Measurements from ENCODE around the gene ISCU.

GRCh38 chr12:108559007-108559655 is 3.3 kb upstream of the ISCU start:
- TF ChIP-seq CTCF (conservative IDR thresholded peaks at IDR 0.05 in 1 of 2, IDR thresholded peaks at IDR 0.05 in 1 of 2; ENCODE audit: low read depth in 1 of 2, low read length in 2 of 2), result no peak
- TF ChIP-seq EZH2 (IDR thresholded peaks at IDR 0.05; ENCODE audit: low read length, missing control alignments), result no peak

All from fibroblast of lung (primary cell).